PFSK-1 (cell line): ENCODE results near the gene PML.

Experiments
- FOXP2 ChIP-seq: optimal IDR thresholded peaks from 2 replicates; pipeline ENCODE3; 2011; ENCODE audit warnings: borderline replicate concordance, control low read depth, inconsistent platforms; ENCODE audit not compliant: insufficient read depth; ENCODE audit errors: extremely low read length, extremely low read depth
- POLR2AphosphoS5 ChIP-seq: IDR thresholded peaks from 2 replicates; pipeline ENCODE4 v1.6.1; 2012; ENCODE audit warnings: low read depth, mild to moderate bottlenecking, control low read depth, low read length, moderate library complexity
- SIN3A ChIP-seq: IDR thresholded peaks from 2 replicates; pipeline ENCODE4 v1.6.1; 2012; ENCODE audit warnings: mild to moderate bottlenecking, low read length, moderate library complexity, borderline replicate concordance; ENCODE audit not compliant: insufficient read depth
- TAF1 ChIP-seq: IDR thresholded peaks from 2 replicates; pipeline ENCODE4 v1.6.1; 2012; ENCODE audit warnings: low read length, control low read depth, borderline replicate concordance; ENCODE audit not compliant: insufficient read depth
- TF ChIP-seq, protein P1 (sequence below), 2 experiments: IDR thresholded peaks; 2 replicates each; pipeline versions ENCODE4 v1.6.1 to v1.8.0; 2011 to 2012; ENCODE audit warnings: low read depth in 2 of 2, low read length in 2 of 2, control low read depth in 1 of 2, inconsistent platforms in 1 of 2, mild to moderate bottlenecking in 1 of 2, moderate library complexity in 1 of 2; ENCODE audit not compliant: insufficient read depth in 1 of 2

DNA sequence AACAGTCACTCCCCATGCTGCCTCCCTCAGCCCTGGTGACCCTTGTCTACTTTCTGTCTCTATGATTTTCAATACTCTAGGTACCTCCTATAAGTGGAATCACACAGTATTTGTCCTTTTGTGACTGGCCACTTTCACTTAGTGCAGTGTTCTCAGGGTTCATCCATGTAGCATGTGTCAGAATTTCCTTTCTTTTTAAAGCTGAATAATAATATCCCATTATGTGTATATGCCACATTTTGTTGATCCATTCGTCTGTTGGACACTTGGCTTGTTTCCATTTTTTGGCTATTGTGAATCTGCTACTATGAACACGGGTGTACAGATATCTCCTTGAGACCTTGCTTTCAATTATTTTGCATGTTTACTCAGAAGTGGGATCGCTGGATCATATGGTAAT, 34.1 kb downstream of the PML start:
- no peak for TF ChIP-seq POLR2AphosphoS5
- no peak for TF ChIP-seq TAF1
- TF ChIP-seq, protein P1, sequence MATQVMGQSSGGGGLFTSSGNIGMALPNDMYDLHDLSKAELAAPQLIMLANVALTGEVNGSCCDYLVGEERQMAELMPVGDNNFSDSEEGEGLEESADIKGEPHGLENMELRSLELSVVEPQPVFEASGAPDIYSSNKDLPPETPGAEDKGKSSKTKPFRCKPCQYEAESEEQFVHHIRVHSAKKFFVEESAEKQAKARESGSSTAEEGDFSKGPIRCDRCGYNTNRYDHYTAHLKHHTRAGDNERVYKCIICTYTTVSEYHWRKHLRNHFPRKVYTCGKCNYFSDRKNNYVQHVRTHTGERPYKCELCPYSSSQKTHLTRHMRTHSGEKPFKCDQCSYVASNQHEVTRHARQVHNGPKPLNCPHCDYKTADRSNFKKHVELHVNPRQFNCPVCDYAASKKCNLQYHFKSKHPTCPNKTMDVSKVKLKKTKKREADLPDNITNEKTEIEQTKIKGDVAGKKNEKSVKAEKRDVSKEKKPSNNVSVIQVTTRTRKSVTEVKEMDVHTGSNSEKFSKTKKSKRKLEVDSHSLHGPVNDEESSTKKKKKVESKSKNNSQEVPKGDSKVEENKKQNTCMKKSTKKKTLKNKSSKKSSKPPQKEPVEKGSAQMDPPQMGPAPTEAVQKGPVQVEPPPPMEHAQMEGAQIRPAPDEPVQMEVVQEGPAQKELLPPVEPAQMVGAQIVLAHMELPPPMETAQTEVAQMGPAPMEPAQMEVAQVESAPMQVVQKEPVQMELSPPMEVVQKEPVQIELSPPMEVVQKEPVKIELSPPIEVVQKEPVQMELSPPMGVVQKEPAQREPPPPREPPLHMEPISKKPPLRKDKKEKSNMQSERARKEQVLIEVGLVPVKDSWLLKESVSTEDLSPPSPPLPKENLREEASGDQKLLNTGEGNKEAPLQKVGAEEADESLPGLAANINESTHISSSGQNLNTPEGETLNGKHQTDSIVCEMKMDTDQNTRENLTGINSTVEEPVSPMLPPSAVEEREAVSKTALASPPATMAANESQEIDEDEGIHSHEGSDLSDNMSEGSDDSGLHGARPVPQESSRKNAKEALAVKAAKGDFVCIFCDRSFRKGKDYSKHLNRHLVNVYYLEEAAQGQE (IDR thresholded peaks at IDR 0.05; ENCODE audit: insufficient read depth in 1 of 2, low read depth in 2 of 2, low read length in 2 of 2): no peak
- no peak for TF ChIP-seq SIN3A
- no peak for TF ChIP-seq FOXP2
